Progenitor cell of endocrine pancreas (in vitro differentiated cells): Measurements from ENCODE around the gene SIL1. TPM values are rescaled to one million over a fixed set of nuclear protein-coding genes. Genes with fewer than 3 reads are reported as not detected.

Experiments
- DNase-seq: peaks from one replicate; pipeline ENCODE4 v3.0.0; 2021; ENCODE audit warnings: low spot score; ENCODE audit not compliant: unreplicated experiment
- H3K27ac Mint-ChIP-seq: 2 replicates; pipeline ENCODE4 v1.8.0; 2021; ENCODE audit warnings: mild to moderate bottlenecking, moderate library complexity, mixed read lengths
- H3K27me3 Mint-ChIP-seq: 2 replicates; pipeline ENCODE4 v1.8.0; 2021; ENCODE audit warnings: mixed read lengths
- H3K36me3 Mint-ChIP-seq: 2 replicates; pipeline ENCODE4 v1.8.0; 2022; ENCODE audit warnings: mixed read lengths; ENCODE audit not compliant: insufficient read depth
- H3K4me1 Mint-ChIP-seq: 2 replicates; pipeline ENCODE4 v1.8.0; 2021; ENCODE audit warnings: low read depth, mixed read lengths
- H3K4me3 Mint-ChIP-seq: 2 replicates; pipeline ENCODE4 v1.8.0; 2021; ENCODE audit warnings: low read depth, mild to moderate bottlenecking, moderate library complexity, mixed read lengths
- H3K9me3 Mint-ChIP-seq: 2 replicates; pipeline ENCODE4 v1.8.0; 2021; ENCODE audit warnings: low read depth, mixed read lengths
- total RNA-seq: library from RNA; stranded (reverse); gene quantifications from 2 replicates; pipeline ENCODE4 v1.2.1, GENCODE V29; 2021
- TF ChIP-seq, protein P1 (sequence below): fragments of 200-600 bp; sonication (generic); IDR thresholded peaks from one replicate; pipeline ENCODE4 v1.5.0; 2021; ENCODE audit warnings: antibody characterized with exemption, mild to moderate bottlenecking; ENCODE audit not compliant: unreplicated experiment

Gene SIL1
- total RNA-seq, 1 donor from 2014 or later, result 26.0 TPM

DNA sequence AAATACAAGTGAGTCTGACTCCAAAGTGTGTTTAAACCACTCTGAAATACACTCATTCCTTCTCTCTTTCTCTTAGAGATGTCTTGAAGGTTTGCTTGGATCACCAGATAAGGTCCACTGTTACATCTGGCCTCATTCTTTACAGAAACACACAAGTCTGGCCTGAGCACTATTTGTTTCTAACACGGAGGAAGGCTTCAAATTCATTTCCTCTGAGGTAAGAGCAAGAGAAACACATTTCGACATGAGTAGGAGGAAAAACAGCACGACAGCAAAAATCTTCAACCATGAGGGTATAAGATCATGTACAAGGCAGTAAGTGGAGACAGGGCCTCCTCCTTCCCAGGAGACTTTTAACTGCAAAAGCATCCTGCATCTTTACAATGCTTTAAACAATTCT, 8.0 kb downstream of the SIL1 start:
- peaks cover 3% of the 10 kb centered on the region for H3K36me3 Mint-ChIP-seq
- no peaks in the 10 kb centered on the region for H3K27me3 Mint-ChIP-seq
- H3K27ac Mint-ChIP-seq, result no peak overlapping the region
- no peak for DNase-seq
- H3K4me3 Mint-ChIP-seq, result no peak overlapping the region
- H3K9me3 Mint-ChIP-seq, result no peaks in the 10 kb centered on the region
- TF ChIP-seq, protein P1, sequence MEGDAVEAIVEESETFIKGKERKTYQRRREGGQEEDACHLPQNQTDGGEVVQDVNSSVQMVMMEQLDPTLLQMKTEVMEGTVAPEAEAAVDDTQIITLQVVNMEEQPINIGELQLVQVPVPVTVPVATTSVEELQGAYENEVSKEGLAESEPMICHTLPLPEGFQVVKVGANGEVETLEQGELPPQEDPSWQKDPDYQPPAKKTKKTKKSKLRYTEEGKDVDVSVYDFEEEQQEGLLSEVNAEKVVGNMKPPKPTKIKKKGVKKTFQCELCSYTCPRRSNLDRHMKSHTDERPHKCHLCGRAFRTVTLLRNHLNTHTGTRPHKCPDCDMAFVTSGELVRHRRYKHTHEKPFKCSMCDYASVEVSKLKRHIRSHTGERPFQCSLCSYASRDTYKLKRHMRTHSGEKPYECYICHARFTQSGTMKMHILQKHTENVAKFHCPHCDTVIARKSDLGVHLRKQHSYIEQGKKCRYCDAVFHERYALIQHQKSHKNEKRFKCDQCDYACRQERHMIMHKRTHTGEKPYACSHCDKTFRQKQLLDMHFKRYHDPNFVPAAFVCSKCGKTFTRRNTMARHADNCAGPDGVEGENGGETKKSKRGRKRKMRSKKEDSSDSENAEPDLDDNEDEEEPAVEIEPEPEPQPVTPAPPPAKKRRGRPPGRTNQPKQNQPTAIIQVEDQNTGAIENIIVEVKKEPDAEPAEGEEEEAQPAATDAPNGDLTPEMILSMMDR, result no peak
- H3K4me1 Mint-ChIP-seq, result peaks cover 3% of the 10 kb centered on the region

DNA sequence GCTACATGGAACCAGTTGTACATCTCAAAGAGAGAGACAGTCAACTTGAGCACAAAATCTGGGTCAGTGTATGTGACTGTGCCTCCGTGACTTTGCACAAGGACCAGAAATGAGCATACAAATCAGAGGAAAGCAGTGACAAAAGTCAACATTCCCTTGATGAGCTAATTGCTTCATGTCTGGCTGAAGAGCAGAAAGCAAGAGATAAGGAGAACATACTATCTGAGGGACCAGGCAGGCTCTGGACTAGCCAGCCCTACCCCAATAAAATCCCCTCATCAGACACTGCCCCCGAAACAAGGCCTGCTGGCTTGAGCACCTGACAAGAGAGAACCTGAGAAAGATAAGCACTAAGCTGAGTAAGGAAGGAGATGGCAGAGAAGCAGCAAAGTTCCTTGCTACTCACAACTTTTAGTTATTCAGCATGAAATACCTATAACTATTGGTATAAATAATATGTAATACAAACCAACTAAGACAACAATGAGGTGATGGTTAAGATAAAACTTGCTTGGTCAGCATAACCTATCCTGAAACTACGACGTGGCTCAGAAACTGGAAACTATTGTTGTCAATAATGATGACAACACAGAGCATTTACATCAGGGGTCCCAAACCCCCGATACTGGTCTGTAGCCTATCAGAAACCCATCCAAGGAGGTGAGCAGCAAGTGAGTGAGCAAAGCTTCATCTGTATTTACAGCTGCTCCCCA, 9.5 kb downstream of the SIL1 start:
- no peak overlapping the region for H3K4me3 Mint-ChIP-seq

DNA sequence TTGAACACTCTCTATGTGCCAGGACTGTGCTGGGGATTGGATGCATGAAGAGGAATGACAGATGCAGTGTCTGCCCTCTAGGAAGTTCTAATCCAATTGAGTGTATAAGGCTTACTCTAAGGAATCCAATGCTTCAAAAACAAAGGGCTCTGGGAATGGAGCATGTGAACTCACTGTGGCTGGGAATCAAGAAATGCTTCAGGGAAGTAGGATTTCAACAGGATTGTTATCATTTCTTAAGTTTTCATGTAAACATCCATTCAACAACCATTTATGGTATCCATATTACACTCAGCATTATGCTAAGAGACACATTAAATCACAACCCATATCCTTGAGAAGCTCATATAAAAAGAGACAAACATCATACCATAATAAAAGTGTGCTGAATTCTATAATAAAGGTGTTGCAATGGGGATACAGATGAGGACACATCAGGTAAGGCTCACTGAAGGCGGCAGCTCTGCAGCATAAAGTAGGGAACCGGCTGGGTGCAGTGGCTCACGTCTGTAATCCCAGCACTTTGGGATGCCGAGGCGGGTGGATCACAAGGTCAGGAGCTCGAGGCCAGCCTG, 11.3 kb downstream of the SIL1 start:
- Mint-ChIP-seq H3K9me3 (no peaks in the 10 kb centered on the region), H3K27ac (no peak overlapping the region), H3K4me1 (peaks cover 3% of the 10 kb centered on the region), H3K27me3 (no peaks in the 10 kb centered on the region), H3K4me3 (no peak overlapping the region), H3K36me3 (peaks cover 1% of the 10 kb centered on the region)
- no peak for DNase-seq
- TF ChIP-seq, protein P1, result no peak

More for the DNA sequence above, 9.5 kb downstream of the SIL1 start:
- Mint-ChIP-seq H3K36me3 (peaks cover 3% of the 10 kb centered on the region), H3K27ac (no peak overlapping the region), H3K27me3 (no peaks in the 10 kb centered on the region), H3K4me1 (peaks cover 3% of the 10 kb centered on the region), H3K9me3 (no peaks in the 10 kb centered on the region)
- no peak for DNase-seq
- TF ChIP-seq, protein P1, result no peak

DNA sequence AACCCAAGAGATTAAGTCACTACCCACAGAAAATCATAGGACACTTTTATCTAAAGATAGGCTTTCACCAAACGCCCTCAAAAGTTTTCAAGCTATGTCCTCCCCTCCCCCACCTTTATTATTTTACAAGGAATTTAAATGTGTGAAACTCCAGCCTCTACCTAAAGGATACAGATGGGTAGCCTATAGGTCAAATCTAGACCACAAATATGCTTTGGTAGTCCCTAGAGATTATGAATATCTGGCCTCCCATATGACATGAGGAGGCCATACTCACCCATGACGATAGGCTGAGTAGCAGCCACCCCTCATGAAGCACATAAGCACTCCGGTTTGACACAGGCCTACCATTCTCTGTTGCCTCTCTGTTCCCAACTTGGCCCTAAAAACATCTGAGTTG, 11.9 kb downstream of the SIL1 start:
- TF ChIP-seq, protein P1, result no peak
- H3K27ac Mint-ChIP-seq, result no peak overlapping the region
- peaks cover 1% of the 10 kb centered on the region for H3K36me3 Mint-ChIP-seq
- H3K4me3 Mint-ChIP-seq, result no peak overlapping the region
- peaks cover 3% of the 10 kb centered on the region for H3K4me1 Mint-ChIP-seq
- H3K9me3 Mint-ChIP-seq, result no peaks in the 10 kb centered on the region
- DNase-seq, result no peak
- no peaks in the 10 kb centered on the region for H3K27me3 Mint-ChIP-seq

DNA sequence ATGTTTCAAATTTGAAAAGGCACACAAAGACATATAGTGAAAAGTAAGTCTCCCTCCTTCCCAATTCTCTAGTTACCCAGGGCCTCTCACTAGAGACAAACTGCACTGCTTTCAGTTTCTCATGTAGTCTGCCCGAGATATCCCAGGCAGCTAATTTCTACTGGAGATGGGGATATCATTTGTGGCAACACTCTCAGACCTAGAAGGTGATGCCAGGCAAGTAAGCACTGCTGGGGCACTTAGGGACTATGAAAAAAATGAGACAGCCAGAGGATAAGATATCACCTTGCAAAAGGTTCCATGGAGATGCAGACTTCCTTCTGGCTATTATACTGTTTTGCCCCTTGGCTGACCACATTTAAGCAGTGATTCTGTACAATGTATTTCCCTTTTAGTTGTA, 12.6 kb downstream of the SIL1 start:
- Mint-ChIP-seq H3K4me3 (no peak overlapping the region), H3K4me1 (peaks cover 3% of the 10 kb centered on the region)

More for the DNA sequence above, 12.6 kb downstream of the SIL1 start:
- DNase-seq, result no peak
- Mint-ChIP-seq H3K9me3 (no peaks in the 10 kb centered on the region), H3K36me3 (peaks cover 1% of the 10 kb centered on the region), H3K27ac (no peak overlapping the region), H3K27me3 (no peaks in the 10 kb centered on the region)
- TF ChIP-seq, protein P1, result no peak
